GM10266 (cell line): ENCODE measurements around the gene DCST1.

ENCODE experiments used
- DNase-seq: peaks from one replicate; pipeline ENCODE4 v3.0.0; 2012; ENCODE audit errors: extremely low spot score
- TF ChIP-seq, protein P1 (sequence below): IDR thresholded peaks from 2 replicates; pipeline ENCODE4 v1.5.1; 2012; ENCODE audit warnings: mild to moderate bottlenecking, low read depth; ENCODE audit not compliant: control insufficient read depth, insufficient read depth; ENCODE audit errors: missing control alignments

The DCST1 gene

DNA sequence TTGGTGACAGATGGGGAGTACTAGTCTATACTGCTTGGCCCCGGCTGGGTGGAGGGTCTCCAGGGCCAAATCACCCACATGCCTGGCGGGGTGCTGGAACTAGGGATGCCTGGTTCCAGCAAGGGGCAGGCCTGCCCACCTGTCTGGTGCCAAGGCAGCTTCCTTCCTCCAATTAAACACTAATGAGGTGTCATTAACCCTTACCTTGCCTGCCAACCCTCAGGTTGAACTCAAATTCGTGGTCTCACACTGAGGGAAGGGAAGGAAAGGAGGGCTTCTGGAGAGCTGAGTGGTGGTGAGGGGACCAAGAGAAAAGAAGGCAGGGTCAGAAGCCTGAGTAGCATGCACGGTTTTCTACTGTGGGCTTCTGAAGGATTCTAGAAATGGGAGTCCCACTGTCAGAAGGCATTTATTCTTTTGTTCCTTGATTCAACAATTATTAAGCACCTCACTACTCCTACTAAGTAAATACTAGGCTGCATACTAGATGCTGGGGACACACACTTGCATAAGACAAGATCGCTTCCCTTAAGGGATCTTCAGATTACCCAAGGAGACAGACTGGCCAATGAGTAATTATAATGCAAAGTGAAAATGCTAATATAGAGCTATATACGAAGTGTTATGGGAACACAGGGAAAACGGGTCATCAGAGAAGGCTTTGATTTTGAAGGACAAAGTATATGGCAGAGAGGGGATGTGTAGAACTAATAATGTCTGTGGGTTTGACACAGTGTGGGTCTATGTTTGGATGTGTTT lies 39.1 kb downstream of the DCST1 start:
- TF ChIP-seq, protein P1, sequence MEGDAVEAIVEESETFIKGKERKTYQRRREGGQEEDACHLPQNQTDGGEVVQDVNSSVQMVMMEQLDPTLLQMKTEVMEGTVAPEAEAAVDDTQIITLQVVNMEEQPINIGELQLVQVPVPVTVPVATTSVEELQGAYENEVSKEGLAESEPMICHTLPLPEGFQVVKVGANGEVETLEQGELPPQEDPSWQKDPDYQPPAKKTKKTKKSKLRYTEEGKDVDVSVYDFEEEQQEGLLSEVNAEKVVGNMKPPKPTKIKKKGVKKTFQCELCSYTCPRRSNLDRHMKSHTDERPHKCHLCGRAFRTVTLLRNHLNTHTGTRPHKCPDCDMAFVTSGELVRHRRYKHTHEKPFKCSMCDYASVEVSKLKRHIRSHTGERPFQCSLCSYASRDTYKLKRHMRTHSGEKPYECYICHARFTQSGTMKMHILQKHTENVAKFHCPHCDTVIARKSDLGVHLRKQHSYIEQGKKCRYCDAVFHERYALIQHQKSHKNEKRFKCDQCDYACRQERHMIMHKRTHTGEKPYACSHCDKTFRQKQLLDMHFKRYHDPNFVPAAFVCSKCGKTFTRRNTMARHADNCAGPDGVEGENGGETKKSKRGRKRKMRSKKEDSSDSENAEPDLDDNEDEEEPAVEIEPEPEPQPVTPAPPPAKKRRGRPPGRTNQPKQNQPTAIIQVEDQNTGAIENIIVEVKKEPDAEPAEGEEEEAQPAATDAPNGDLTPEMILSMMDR = no peak
- DNase-seq = no peak

DNA sequence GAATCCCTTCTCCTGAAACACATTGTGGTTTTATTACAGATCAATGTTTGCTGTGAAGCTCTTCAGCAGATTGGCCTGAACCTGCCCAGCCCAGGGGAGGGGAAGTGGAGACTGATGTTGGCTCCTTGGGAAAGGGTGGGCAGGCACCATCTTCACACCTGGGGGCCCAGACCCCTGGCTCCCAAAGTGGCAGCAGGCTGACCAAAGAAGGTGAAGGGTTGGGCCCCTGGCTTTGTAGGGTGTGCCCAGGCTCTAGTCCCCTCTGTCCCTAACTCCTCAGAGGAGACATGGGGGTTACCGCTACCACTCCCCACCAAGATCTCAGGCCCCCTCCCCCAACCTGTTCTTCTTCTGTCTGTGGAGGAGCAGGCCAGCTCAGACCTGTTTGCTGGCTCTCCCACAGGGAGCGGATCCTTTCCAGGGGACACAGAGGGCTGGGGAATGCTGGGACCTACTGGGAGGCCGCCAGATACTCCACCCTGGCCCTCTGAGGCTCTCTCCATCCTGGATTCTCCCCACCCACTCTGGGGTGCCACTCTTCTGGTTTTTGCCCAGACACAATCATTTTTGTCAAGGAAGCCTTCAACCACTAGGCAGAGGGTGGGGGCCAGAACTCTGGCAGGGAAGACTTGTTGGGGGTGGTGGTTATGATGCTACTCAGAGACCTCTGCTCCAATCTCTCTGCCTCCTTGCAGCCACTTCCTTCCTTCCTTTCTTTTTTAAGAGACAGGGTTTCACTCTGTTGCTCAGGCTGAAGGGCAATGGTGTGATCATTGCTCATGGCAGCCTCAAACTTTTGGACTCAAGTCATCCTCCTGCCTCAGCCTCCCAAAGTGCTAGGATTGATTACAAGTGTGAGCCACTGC lies 40.0 kb downstream of the DCST1 start:
- DNase-seq = no peak
- TF ChIP-seq, protein P1 = no peak

DNA sequence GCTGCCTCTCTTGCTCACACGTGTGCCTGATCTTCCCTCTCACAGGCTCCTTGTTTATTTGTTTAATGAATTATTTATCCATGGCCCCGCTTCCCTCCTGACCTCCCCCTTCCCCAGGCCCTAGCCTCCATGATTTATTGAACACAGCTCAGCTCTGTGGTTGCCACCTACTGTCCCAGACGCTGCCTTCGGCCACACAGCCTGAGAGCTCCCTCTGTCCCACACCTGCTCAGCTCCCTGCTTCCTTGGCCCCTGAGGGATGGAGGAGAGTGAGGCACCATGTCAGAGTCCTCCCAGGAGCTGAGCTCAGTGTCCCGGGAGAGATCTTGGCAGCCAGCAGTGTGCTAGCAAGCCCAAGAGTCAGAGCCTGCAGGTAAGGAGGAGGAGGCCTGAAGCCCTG lies 41.9 kb downstream of the DCST1 start:
- no peak for DNase-seq
- TF ChIP-seq, protein P1 = no peak

DNA sequence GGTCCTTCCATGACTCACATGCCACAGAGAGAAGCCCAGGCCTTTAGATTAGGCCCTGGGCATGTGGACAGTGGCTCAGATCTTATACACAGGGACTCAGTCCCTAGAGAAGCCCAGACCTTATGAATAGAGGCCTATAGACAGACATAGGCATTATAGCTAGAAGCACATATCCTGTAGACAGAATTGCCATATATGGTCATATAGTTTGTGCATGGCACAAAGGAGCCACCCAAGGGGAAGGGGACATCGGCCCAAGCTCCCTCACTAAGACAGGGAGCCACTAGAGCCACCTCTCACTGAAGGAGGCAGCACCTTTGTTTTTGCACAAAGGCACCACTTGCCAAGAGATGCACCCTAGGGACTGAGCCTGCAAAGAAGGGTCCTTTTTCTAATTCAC lies 42.7 kb downstream of the DCST1 start:
- no peak for DNase-seq
- TF ChIP-seq, protein P1 = no peak

DNA sequence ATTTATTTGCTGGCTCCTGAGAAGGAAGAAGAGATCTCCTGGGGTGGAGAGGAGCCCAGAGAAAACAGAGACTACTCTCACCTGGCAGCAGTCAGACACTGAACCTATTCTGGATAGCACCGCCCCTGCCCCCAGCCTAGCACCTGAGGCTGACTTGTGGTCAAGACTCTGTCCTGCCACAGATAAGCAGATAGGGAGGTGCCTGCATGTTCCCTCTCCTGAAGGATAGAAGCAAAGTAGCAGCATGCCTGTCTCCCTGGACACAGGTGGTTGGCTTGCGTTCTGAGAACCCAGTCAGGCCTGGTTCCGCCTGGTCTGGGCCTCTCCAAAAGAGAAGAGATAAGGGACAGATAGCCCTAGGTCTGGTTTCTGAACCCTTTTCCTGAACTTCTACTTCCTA lies 43.7 kb downstream of the DCST1 start:
- TF ChIP-seq, protein P1 = no peak
- DNase-seq = no peak

DNA sequence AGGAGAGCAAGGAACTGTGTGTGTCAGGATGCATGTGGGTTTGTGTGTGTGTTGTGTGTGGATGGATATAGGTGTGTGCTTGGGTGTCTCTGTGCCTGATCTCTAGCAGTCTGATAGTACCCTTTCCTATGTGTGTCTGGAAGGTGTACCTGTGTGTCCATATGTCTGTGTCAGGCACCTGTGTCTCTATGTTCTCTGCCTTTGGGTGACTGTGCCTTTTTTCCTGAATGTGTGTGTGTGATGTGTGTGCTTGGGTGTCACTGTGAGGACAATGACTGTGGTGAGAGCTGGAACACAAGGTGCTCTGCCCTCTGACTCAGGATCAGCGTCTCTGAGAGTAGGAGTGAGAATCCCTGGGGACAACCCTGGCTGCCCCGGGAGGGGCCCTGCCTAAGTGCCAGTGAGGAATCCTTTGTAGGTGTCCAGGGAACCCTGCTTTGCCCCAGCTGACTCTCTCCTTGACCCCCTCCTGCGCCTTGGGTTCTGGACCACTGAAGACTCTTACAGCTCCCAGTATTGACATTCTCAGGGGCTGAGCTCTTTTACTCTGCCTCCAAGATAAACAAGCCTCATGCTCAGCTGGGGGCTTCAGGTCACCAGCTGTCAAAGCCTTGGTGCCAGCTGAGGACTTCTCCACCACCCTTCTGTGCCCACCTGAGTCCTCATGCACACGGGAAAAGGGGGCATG lies 44.3 kb downstream of the DCST1 start:
- no peak for DNase-seq

More for the DNA sequence above, 44.3 kb downstream of the DCST1 start:
- TF ChIP-seq, protein P1 = no peak
